ENCODE measurements around the gene CCDC137.
"Not testable (repeated sequence)": the region's sequence is repeated elsewhere in the genome, so short reads cannot be mapped to it uniquely, and the experiment has no call there.

Gene CCDC137

GRCh38 chr17:81666342-81667191, at the start of gene CCDC137, which contains the start of gene OXLD1:
TSS of gene CCDC137 (plus strand) at chr17:81666737. CDS start at chr17:81666767, 30 bp downstream.
TSS of gene OXLD1 (minus strand) at chr17:81666605. CDS start at chr17:81666577, 28 bp downstream.
- H3K4me3 Mint-ChIP-seq: peak within 1 kb of the TSS; percentile 93
- H3K4me1 Mint-ChIP-seq: peaks cover 43% of the 10 kb centered on the region
- H3K27me3 Mint-ChIP-seq: no peaks in the 10 kb centered on the region
- peak within 1 kb of the TSS; percentile 88 for H3K27ac Mint-ChIP-seq
- peak; percentile 98 for ATAC-seq
- H3K9me3 Mint-ChIP-seq: no peaks in the 10 kb centered on the region
- peaks cover 29% of the 10 kb centered on the region for H3K36me3 Mint-ChIP-seq

DNA sequence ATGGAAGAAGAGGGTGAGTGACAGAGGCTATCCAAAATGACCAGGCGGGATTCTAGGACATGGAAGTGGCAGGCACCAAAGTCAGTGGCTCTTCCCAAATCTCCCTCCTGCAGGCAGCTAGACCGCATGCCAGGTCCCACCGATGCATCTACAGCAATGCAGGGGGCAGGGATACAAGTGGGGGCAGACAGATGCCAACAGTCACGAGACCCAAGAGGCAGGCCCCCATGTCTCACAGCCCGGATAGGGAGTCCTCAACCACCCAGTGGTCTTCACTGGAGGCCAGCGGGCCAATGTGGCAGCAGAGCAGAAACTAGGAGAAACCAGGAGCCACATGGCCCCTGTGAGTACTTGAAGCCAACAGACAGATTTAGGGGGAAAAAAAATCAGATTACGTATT, 49.7 kb upstream of the CCDC137 start:
- H3K27me3 Mint-ChIP-seq: no peaks in the 10 kb centered on the region
- no peaks in the 10 kb centered on the region for H3K9me3 Mint-ChIP-seq
- H3K36me3 Mint-ChIP-seq: peaks cover 65% of the 10 kb centered on the region
- H3K4me3 Mint-ChIP-seq: no peak overlapping the region
- no peak overlapping the region for H3K27ac Mint-ChIP-seq
- peaks cover 29% of the 10 kb centered on the region for H3K4me1 Mint-ChIP-seq
- ATAC-seq: no peak

- H3K27ac Mint-ChIP-seq, H3K4me3 Mint-ChIP-seq, ATAC-seq, H3K9me3 Mint-ChIP-seq, H3K27me3 Mint-ChIP-seq: not testable (repeated sequence)
- peaks cover 51% of the 10 kb centered on the region for H3K36me3 Mint-ChIP-seq
- H3K4me1 Mint-ChIP-seq: peaks cover 29% of the 10 kb centered on the region
Observed at GRCh38 chr17:81618307-81618706, 48.2 kb upstream of the CCDC137 start.

DNA sequence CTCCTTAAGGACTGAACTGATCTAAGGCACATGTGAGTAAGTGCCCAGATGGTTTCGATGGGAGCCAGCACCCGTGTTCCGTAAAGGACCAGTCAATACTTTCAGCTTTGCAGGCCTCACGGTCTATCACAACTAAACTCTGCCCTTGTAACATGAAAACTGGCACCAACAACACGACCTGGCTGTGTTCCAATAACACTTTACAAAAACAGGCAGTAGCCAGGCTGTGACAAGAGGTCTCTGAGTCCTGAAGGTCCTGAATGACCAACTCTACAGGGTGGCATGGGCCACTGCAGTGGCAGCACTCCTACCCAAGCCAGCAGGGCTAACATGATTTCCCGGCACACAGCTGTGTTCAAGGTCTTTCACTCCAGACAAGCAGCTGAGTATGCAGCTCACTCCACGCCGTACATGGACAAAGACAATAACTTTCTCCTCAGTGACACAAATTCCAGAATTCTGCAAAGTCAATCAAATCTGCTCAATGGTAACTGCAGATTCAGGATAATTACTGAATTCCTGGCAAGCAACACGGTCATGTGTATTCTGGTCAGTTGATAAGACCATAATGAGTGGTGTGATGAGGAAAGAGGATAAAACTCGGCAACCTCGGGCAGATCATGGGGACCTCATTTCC, 44.9 kb upstream of the CCDC137 start:
- Mint-ChIP-seq H3K9me3 (peaks cover 7% of the 10 kb centered on the region), H3K27me3 (no peaks in the 10 kb centered on the region), H3K27ac (no peak overlapping the region), H3K4me1 (peaks cover 11% of the 10 kb centered on the region), H3K4me3 (no peak overlapping the region), H3K36me3 (peaks cover 61% of the 10 kb centered on the region)
- no peak for ATAC-seq

GRCh38 chr17:81630274-81630673, 36.3 kb upstream of the CCDC137 start:
- H3K4me3 Mint-ChIP-seq: no peak overlapping the region
- peaks cover 44% of the 10 kb centered on the region for H3K36me3 Mint-ChIP-seq
- H3K9me3 Mint-ChIP-seq: no peaks in the 10 kb centered on the region
- no peak for ATAC-seq
- no peak overlapping the region for H3K27ac Mint-ChIP-seq
- peaks cover under 1% of the 10 kb centered on the region for H3K4me1 Mint-ChIP-seq
- no peaks in the 10 kb centered on the region for H3K27me3 Mint-ChIP-seq

DNA sequence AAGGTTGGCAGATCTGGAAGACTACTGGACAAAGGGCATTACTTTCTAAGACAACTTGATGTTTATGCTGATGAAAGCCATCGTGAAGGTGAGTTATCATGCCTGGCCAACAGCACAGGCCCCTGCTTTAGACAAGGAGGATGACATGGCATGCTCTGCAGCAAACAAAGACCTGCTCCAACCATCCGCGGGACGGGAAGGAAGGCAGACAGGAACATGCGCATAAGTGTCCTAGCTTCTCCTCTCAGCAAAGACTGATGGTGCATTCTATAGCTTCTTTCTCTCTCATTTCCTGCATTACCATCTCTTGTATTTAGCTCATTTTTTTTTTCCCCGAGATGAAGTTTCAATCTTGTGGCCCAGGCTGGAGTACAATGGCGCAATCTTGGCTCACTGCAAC, 35.1 kb upstream of the CCDC137 start:
- no peak for ATAC-seq
- Mint-ChIP-seq H3K27ac (no peak overlapping the region), H3K9me3 (no peaks in the 10 kb centered on the region), H3K27me3 (no peaks in the 10 kb centered on the region), H3K36me3 (peaks cover 32% of the 10 kb centered on the region), H3K4me3 (no peak overlapping the region), H3K4me1 (peaks cover 13% of the 10 kb centered on the region)

GRCh38 chr17:81635431-81635830, 31.1 kb upstream of the CCDC137 start:
- H3K9me3 Mint-ChIP-seq: no peaks in the 10 kb centered on the region
- H3K27ac Mint-ChIP-seq: peak overlapping the region; percentile 95
- H3K36me3 Mint-ChIP-seq: no peaks in the 10 kb centered on the region
- H3K4me3 Mint-ChIP-seq: peak overlapping the region; percentile 92
- no peak for ATAC-seq
- no peaks in the 10 kb centered on the region for H3K27me3 Mint-ChIP-seq
- H3K4me1 Mint-ChIP-seq: peaks cover 13% of the 10 kb centered on the region

DNA sequence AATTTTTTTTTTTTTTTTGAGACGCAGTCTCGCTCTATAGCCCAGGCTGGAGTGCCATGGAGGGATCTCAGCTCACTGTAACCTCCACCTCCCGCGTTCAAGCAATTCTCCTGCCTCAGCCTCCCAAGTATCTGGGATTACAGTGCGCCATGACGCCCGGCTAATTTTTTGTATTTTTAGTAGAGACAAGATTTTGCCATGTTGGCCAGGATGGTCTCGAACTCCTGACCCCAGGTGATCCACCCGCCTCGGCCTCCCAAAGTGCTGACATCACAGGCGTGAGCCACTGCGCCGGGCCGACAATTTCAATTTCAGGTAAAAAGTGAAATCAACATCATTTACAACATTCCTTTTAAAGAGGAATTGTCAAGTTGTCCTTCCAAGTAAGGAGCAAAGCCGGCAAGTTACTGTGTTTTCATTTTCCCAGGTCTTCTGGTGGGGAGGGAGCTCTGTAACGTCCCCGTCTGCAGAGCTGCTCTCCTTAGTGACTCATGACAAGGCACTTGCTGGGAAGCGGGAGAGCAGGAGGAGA, 30.5 kb upstream of the CCDC137 start:
- H3K27me3 Mint-ChIP-seq: no peaks in the 10 kb centered on the region
- peak; percentile 3 for ATAC-seq
- peaks cover 13% of the 10 kb centered on the region for H3K4me1 Mint-ChIP-seq
- peak overlapping the region; percentile 92 for H3K4me3 Mint-ChIP-seq
- no peaks in the 10 kb centered on the region for H3K36me3 Mint-ChIP-seq
- peak overlapping the region; percentile 95 for H3K27ac Mint-ChIP-seq
- H3K9me3 Mint-ChIP-seq: no peaks in the 10 kb centered on the region

DNA sequence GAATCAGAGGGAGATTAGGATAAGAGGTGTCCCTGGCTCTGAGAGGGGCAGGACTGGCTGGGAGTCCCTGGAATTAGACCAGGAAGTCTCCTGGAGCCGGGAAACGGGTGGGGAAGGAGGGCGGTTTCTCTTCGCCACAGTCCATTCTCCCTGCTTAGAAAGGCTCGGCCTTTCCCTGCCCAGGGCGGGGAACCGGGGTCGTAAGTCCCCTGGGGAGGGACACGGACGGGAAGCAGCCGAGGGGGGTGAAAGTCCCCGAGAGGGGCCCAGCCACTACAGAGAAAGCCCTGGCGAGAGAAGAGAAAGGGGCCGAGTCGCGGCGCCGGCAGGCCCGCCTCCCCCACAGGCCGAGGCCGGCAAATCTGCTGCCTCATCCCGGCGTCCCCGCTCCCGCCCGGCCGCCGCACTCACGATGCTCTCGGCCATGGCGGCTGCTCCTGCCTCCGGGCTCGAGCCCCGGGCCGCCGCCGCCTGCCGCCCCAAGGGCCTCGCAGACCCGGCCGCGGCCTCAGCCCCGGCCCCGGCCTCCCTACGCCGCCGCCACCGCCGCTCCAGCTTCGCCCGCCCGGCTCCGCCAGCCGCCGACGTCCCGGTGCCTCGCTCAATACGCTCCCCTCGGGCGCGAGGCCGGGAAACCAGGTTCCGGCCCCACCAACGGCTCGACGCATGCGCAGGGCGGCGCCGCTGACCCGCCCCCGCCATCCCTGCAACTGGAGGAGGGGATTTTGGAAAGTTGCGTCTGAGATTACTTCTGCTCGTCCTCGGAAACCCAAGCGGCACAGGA, 29.8 kb upstream of the CCDC137 start, which contains the start of the genes NPLOC4 and TSPAN10:
NPLOC4 (minus strand) TSS at position 608 of the 784 bp plus-strand sequence; CDS start at position 426, 182 bp downstream.
TSPAN10 (plus strand) TSS at position 692 of the 784 bp plus-strand sequence. CDS start 5,217 bp downstream, outside the sequence.
- H3K27me3 Mint-ChIP-seq: no peaks in the 10 kb centered on the region
- H3K9me3 Mint-ChIP-seq: no peaks in the 10 kb centered on the region
- no peaks in the 10 kb centered on the region for H3K36me3 Mint-ChIP-seq
- ATAC-seq: peak; percentile 94
- peak within 1 kb of the TSS; percentile 92 for H3K4me3 Mint-ChIP-seq
- H3K27ac Mint-ChIP-seq: peak within 1 kb of the TSS; percentile 95
- peaks cover 13% of the 10 kb centered on the region for H3K4me1 Mint-ChIP-seq

DNA sequence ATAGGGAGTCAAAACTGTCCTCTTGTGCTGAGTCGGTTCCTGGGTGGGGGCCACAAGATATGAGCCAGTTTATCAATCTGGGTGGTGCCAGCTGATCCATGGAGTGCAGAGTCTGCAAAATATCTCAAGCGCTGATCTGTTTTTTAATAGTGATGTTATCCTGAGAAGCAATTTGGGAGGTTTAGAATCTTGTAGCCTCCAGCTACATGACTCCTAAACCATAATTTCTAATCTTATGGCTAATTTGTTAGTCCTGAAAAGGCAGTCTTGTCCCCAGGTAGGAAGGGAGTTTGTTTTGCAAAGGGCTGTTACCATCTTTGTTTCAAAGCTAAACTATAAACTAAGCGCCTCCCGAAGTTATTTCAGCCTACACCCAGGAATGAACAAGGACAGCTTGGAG, 27.9 kb upstream of the CCDC137 start:
- H3K4me3 Mint-ChIP-seq: no peak overlapping the region
- no peaks in the 10 kb centered on the region for H3K9me3 Mint-ChIP-seq
- H3K27ac Mint-ChIP-seq: no peak overlapping the region
- peaks cover 13% of the 10 kb centered on the region for H3K4me1 Mint-ChIP-seq
- H3K27me3 Mint-ChIP-seq: no peaks in the 10 kb centered on the region
- no peak for ATAC-seq
- no peaks in the 10 kb centered on the region for H3K36me3 Mint-ChIP-seq

DNA sequence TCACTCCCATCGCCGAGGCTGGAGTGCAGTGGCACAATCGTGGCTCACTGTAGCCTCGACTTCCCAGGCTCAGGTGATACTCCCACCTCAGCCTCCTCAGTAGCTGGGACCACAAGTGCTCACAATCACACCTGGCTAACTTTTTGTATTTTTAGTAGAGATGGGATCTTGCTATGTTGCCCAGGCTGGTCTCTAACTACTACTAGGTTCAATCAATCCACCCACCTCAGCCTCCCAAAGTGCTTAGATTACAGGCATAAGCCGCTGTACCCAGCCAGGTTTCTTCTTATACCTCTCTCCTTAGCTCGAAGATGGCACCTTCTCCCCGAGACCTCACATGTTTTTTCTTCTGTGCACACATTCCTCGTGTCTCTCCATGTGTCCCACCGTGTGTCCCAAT, 26.5 kb upstream of the CCDC137 start:
- no peak overlapping the region for H3K27ac Mint-ChIP-seq
- ATAC-seq: no peak
- no peaks in the 10 kb centered on the region for H3K27me3 Mint-ChIP-seq
- no peaks in the 10 kb centered on the region for H3K9me3 Mint-ChIP-seq
- no peaks in the 10 kb centered on the region for H3K36me3 Mint-ChIP-seq
- no peak overlapping the region for H3K4me3 Mint-ChIP-seq
- peaks cover 17% of the 10 kb centered on the region for H3K4me1 Mint-ChIP-seq

DNA sequence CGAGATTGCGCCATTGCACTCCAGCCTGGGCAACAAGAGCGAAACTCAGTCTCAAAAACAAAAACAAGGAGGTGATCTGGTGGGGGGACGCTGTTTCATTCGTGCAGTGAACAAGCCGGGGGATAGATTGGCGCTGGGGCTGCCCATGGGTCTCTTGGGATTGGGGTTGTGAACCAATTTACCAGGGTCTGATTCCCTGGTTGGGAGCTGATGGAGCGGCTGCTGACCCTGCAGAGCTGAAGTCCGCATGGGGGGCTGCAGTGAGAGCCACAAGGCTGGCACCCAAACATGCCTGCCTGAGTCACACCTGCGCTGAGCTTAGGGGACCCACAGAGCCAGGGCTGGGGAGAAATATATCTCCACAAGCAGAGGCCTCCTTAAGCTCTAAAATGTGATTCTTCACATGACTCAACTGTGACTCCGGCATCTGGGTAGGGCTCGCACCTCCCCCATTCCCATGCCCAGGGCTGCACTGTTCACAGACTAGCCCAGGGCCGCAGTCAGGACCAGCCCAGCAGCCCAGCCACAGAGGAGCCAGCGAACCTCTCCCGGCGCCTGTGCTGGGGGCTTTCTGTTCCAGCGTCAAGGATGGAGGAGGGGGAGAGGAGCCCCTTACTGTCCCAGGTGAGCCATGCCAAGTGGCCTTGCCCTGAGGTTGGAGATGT, 24.6 kb upstream of the CCDC137 start:
- Mint-ChIP-seq H3K27me3 (no peaks in the 10 kb centered on the region), H3K27ac (no peak overlapping the region), H3K4me3 (no peak overlapping the region), H3K36me3 (no peaks in the 10 kb centered on the region), H3K4me1 (peaks cover 6% of the 10 kb centered on the region), H3K9me3 (no peaks in the 10 kb centered on the region)
- no peak for ATAC-seq

DNA sequence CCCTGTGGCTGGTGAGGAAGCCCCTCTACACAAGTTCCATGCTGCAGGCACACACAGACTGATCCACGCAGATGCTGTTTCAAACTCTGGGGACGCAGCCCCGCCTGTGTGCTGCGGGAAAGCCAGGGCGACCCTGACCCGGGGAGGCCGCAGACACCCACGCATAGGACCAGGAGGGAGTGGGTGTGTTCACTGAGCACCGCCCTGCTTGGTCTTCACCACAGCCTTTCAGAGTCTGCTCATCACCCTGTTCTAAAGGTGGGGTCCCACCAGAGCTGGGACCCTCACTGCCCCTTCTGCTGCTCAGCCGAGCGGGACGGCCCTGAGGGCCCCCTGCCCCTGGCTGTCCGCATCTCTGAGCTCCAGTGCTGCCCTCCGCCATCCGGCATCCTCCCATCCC, 22.0 kb upstream of the CCDC137 start:
- no peak overlapping the region for H3K4me3 Mint-ChIP-seq
- no peak overlapping the region for H3K27ac Mint-ChIP-seq
- H3K9me3 Mint-ChIP-seq: no peaks in the 10 kb centered on the region
- H3K4me1 Mint-ChIP-seq: peaks cover 6% of the 10 kb centered on the region
- no peaks in the 10 kb centered on the region for H3K27me3 Mint-ChIP-seq
- ATAC-seq: no peak
- no peaks in the 10 kb centered on the region for H3K36me3 Mint-ChIP-seq

Measured in stimulated activated memory B cell treated with anti-CD40 and anti-IgM and Interleukin-4, amounts not matched to agents 10 μg/mL and 1 μg/mL and 100 μg/mL, for 72 hours (primary cell).